HCT116 (cell line): ENCODE data around the gene ZNF575. TPM values are rescaled to one million over a fixed set of nuclear protein-coding genes. Genes with fewer than 3 reads are reported as not detected.

ENCODE experiments used
- ATAC-seq: fragments of 200-7000 bp; cut with Tn5 transposase; 2 replicates; pipeline ENCODE4 v1.9.1; 2020; ENCODE audit warnings: mild to moderate bottlenecking, moderate library complexity
- BruUV-seq: library from RNA; stranded (reverse); fragments of 400-500 nt; replicated peaks from 2 replicates; lab custom pipeline; 2021; lab: Mats Ljungman, UMichigan
- CTCF ChIA-PET: fragments of 300-600 bp; sonication (Branson Sonifier 250); formaldehyde crosslinking; loops from one replicate; lab custom pipeline; 2021; ENCODE audit warnings: antibody characterized with exemption; lab: Charles Lee
- POLR2A ChIA-PET: fragments of 300-600, 350-600 bp; sonication (Branson Sonifier 250); formaldehyde crosslinking; loops from one replicate; lab custom pipeline; 2021; ENCODE audit warnings: antibody characterized with exemption; lab: Charles Lee
- RAD21 ChIA-PET, 2 experiments: fragments of 300-600 bp; sonication (Branson Sonifier 250); formaldehyde crosslinking; loops; one replicate each; lab custom pipeline; 2023; ENCODE audit warnings: low total read pairs in 2 of 2; ENCODE audit not compliant: uncharacterized antibody in 2 of 2, unreplicated experiment in 2 of 2, low non-redundant PET in 1 of 2; lab: Charles Lee
- DNase-seq: peaks from one replicate; pipeline ENCODE4 v3.0.0-alpha.2; 2010; ENCODE audit warnings: low read depth, low spot score
- H2AFZ ChIP-seq: fragments of 200-600 bp; shearing (Covaris generic), sonication (generic); 2 replicates; pipeline ENCODE4 v1.6.1; 2017; ENCODE audit warnings: low read depth, mixed run types, mixed read lengths, antibody characterized with exemption, low read length; ENCODE audit not compliant: poor library complexity, severe bottlenecking
- H3K27ac ChIP-seq: 2 replicates; pipeline ENCODE4 v1.5.1; 2012; ENCODE audit warnings: low read depth, low read length
- H3K27me3 ChIP-seq: fragments of 200-600 bp; sonication (generic); 2 replicates; pipeline ENCODE4 v1.6.1; 2016; ENCODE audit warnings: mixed run types, low read length, mixed read lengths; ENCODE audit not compliant: insufficient read depth
- H3K36me3 ChIP-seq, 2 experiments: fragments of 200-500 bp in 1 of 2; fragments of 200-600 bp in 1 of 2; sonication (Bioruptor generic) in 1 of 2; sonication (generic) in 1 of 2; 2 replicates each; pipeline versions ENCODE4 v1.5.1 to v1.6.1; 2014 to 2016; ENCODE audit warnings: low read length in 2 of 2, inconsistent platforms in 1 of 2, mixed read lengths in 1 of 2, mixed run types in 1 of 2; ENCODE audit not compliant: insufficient read depth in 2 of 2, control insufficient read depth in 1 of 2
- H3K4me1 ChIP-seq, 2 experiments: fragments of 200-600 bp in 1 of 2; sonication (generic) in 1 of 2; 2 replicates each; pipeline versions ENCODE4 v1.5.1 to v1.6.1; 2012 to 2017; ENCODE audit warnings: low read length in 2 of 2, inconsistent platforms in 1 of 2, mild to moderate bottlenecking in 1 of 2, mixed read lengths in 1 of 2, mixed run types in 1 of 2, moderate library complexity in 1 of 2; ENCODE audit not compliant: insufficient read depth in 2 of 2, control insufficient read depth in 1 of 2
- H3K4me2 ChIP-seq: fragments of 200-600 bp; sonication (generic); 2 replicates; pipeline ENCODE4 v1.6.1; 2017; ENCODE audit warnings: mixed run types, low read length, mixed read lengths
- H3K4me3 ChIP-seq, 2 experiments: fragments of 200-600 bp in 1 of 2; sonication (generic) in 1 of 2; replicated peaks in 1 of 2; 2 replicates each; pipeline ENCODE4 v1.5.1; 2011 to 2016; ENCODE audit warnings: low read length in 2 of 2, control low read depth in 1 of 2, low read depth in 1 of 2, mild to moderate bottlenecking in 1 of 2, mixed read lengths in 1 of 2, mixed run types in 1 of 2
- H3K79me2 ChIP-seq: fragments of 200-600 bp; sonication (generic); 2 replicates; pipeline ENCODE4 v1.6.1; 2017; ENCODE audit warnings: mild to moderate bottlenecking, mixed run types, low read length, moderate library complexity, mixed read lengths; ENCODE audit not compliant: insufficient read depth
- H3K9ac ChIP-seq: fragments of 200-600 bp; sonication (generic); 2 replicates; pipeline ENCODE4 v1.6.1; 2016; ENCODE audit warnings: low read length, mixed read lengths
- H3K9me2 ChIP-seq: fragments of 200-600 bp; sonication (generic), shearing (Covaris generic); 2 replicates; pipeline ENCODE4 v1.6.1; 2017; ENCODE audit warnings: mixed run types, mild to moderate bottlenecking, moderate library complexity; ENCODE audit not compliant: insufficient read depth
- H3K9me3 ChIP-seq, 2 experiments: fragments of 200-500 bp in 1 of 2; fragments of 200-600 bp in 1 of 2; sonication (Bioruptor generic) in 1 of 2; sonication (generic) in 1 of 2; 2 replicates each; pipeline ENCODE4 v1.6.1; 2014 to 2017; ENCODE audit warnings: low read length in 2 of 2, mixed read lengths in 2 of 2, inconsistent platforms in 1 of 2, low read depth in 1 of 2, mild to moderate bottlenecking in 1 of 2, mixed run types in 1 of 2, moderate library complexity in 1 of 2; ENCODE audit not compliant: control insufficient read depth in 1 of 2, insufficient read depth in 1 of 2
- H4K20me1 ChIP-seq: fragments of 200-600 bp; sonication (generic), shearing (Covaris generic); 2 replicates; pipeline ENCODE4 v1.6.1; 2017; ENCODE audit warnings: mixed run types, mild to moderate bottlenecking, moderate library complexity; ENCODE audit not compliant: insufficient read depth
- EGR1 ChIP-seq: IDR thresholded peaks from 2 replicates; pipeline ENCODE4 v1.6.1; 2012; ENCODE audit warnings: low read depth
- EZH2 ChIP-seq: fragments of 200-600 bp; sonication (generic); IDR thresholded peaks from 2 replicates; pipeline ENCODE4 v1.6.1; 2017; ENCODE audit warnings: antibody characterized with exemption, mixed run types
- EZH2phosphoT487 ChIP-seq: fragments of 200-600 bp; IDR thresholded peaks from 2 replicates; pipeline ENCODE4 v1.6.1; 2018; ENCODE audit warnings: antibody characterized with exemption, borderline replicate concordance
- FOSL1 ChIP-seq: IDR thresholded peaks from 2 replicates; pipeline ENCODE4 v1.6.1; 2012; ENCODE audit warnings: low read depth
- JUND ChIP-seq: IDR thresholded peaks from 2 replicates; pipeline ENCODE4 v1.6.1; 2012
- POLR2A ChIP-seq: IDR thresholded peaks from 2 replicates; pipeline ENCODE4 v1.7.0; 2011; ENCODE audit warnings: borderline replicate concordance; ENCODE audit not compliant: insufficient read depth, insufficient read length; ENCODE audit errors: extremely low read depth
- SP1 ChIP-seq: IDR thresholded peaks from 2 replicates; pipeline ENCODE4 v1.6.1; 2012; ENCODE audit warnings: low read depth
- SRF ChIP-seq: IDR thresholded peaks from 2 replicates; pipeline ENCODE4 v1.6.1; 2012; ENCODE audit warnings: low read depth
- ZNF274 ChIP-seq: fragments of 200-500 bp; sonication (Bioruptor generic); IDR thresholded peaks from 2 replicates; pipeline ENCODE4 v1.6.1; 2014; ENCODE audit warnings: mild to moderate bottlenecking, low read depth, low read length, inconsistent platforms
- intact Hi-C: fragments of 100-400 bp; cut with micrococcal nuclease; formaldehyde crosslinking; loops from 2 replicates; pipeline ENCODE4 v1.10.0; 2022
- total RNA-seq: library from RNA; stranded (reverse); gene quantifications from one replicate; pipeline ENCODE4 v1.2.1, GENCODE V29; 2021; ENCODE audit not compliant: unreplicated experiment
- TF ChIP-seq, protein P1 (sequence below): IDR thresholded peaks from 2 replicates; pipeline ENCODE4 v1.6.1; 2012

ZNF575 gene
- total RNA-seq, 1 experiment from 2014 or later: 1.9 TPM

- Histone ChIP-seq H3K4me2 (peak overlapping the region; percentile 100), H3K27me3 (no peaks in the 10 kb centered on the region), H3K79me2 (no peaks in the 10 kb centered on the region), H3K9ac (peak overlapping the region; percentile 74), H3K9me3 (no peaks in the 10 kb centered on the region), H2AFZ (no peak overlapping the region), H3K27ac (peak overlapping the region; percentile 95), H3K9me2 (no peaks in the 10 kb centered on the region), H3K4me1 (peaks cover 27 to 47% of the 10 kb centered on the region in 2 experiments)
- intact Hi-C loops: loop anchor here (10.0 kb wide), 1 partner anchor 131 kb away; no protein-coding TSS in a partner anchor
- BruUV-seq: no TSS peak
- peak; percentile 98 for DNase-seq
- CTCF ChIA-PET: interaction anchor here (0.9 to 3.2 kb wide), 8 partner anchors 13 to 178 kb away, joined by 3 to 18 read pairs (median 4); no protein-coding TSS in a partner anchor
- no peak for TF ChIP-seq FOSL1
- TF ChIP-seq POLR2A: no peak
- no peak for TF ChIP-seq JUND
- peak; percentile 56 for TF ChIP-seq SP1
- TF ChIP-seq EZH2: no peak
- no peak for TF ChIP-seq EZH2phosphoT487
- TF ChIP-seq ZNF274: no peak
- TF ChIP-seq, protein P1, sequence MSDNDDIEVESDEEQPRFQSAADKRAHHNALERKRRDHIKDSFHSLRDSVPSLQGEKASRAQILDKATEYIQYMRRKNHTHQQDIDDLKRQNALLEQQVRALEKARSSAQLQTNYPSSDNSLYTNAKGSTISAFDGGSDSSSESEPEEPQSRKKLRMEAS: no peak
- no peak for TF ChIP-seq SRF
- TF ChIP-seq EGR1: peak; percentile 57
- TF ChIP-seq, all 23 proteins: peak for 2
- Histone ChIP-seq H3K4me3 (peak overlapping the region; percentile 62 to 70), H4K20me1 (no peaks in the 10 kb centered on the region), H3K36me3 (peaks cover 0 to 4% of the 10 kb centered on the region in 2 experiments; a peak in 1 of 4 replicates)
- RAD21 ChIA-PET: interaction anchor here in 1 of 2 experiments (1.2 kb wide), 1 partner anchor 14 kb away, joined by 3 read pairs; no protein-coding TSS in a partner anchor
- POLR2A ChIA-PET: interaction anchor here (0.7 to 1.4 kb wide), 6 partner anchors 13 to 224 kb away, joined by 3 to 5 read pairs (median 4); no protein-coding TSS in a partner anchor
- peak; percentile 76 for ATAC-seq
These were observed 737 bp downstream of the ZNF575 start for GRCh38 chr19:43533546-43534304.
